ENCODE data around the gene TXNDC8. TPM values are rescaled to one million over a fixed set of nuclear protein-coding genes. Genes with fewer than 3 reads are reported as not detected.
"Not testable (repeated sequence)": the region's sequence is repeated elsewhere in the genome, so short reads cannot be mapped to it uniquely, and the experiment has no call there.

TXNDC8 gene
- not detected in 2 replicates for total RNA-seq

- no peak for DNase-seq (ENCODE audit: low read depth in 2 of 2)
Observed at GRCh38 chr9:110337727-110338126, at the start of gene TXNDC8. Gene TXNDC8 (minus strand): TSS chr9:110337863.

GRCh38 chr9:110383491-110383890, 45.8 kb upstream of the TXNDC8 start:
- DNase-seq (ENCODE audit: low read depth in 2 of 2) = no peak

GRCh38 chr9:110382731-110383130, 45.1 kb upstream of the TXNDC8 start:
- no peak for DNase-seq (ENCODE audit: low read depth in 2 of 2)

GRCh38 chr9:110371411-110372007, 33.8 kb upstream of the TXNDC8 start:
- DNase-seq (ENCODE audit: low read depth in 2 of 2) = no peak

- DNase-seq (ENCODE audit: low read depth in 2 of 2) = no peak
Observed at GRCh38 chr9:110370315-110370714, 32.7 kb upstream of the TXNDC8 start.

GRCh38 chr9:110364451-110364850, 26.8 kb upstream of the TXNDC8 start:
- no peak for DNase-seq (ENCODE audit: low read depth in 2 of 2)

GRCh38 chr9:110358992-110359391, 21.3 kb upstream of the TXNDC8 start:
- DNase-seq (ENCODE audit: low read depth in 2 of 2) = not testable (repeated sequence)

- no peak for DNase-seq (ENCODE audit: low read depth in 2 of 2)
Observed at GRCh38 chr9:110357505-110357904, 19.8 kb upstream of the TXNDC8 start.

GRCh38 chr9:110356639-110357395, 19.2 kb upstream of the TXNDC8 start:
- DNase-seq (ENCODE audit: low read depth in 2 of 2) = no peak

GRCh38 chr9:110355911-110356310, 18.2 kb upstream of the TXNDC8 start:
- no peak for DNase-seq (ENCODE audit: low read depth in 2 of 2)

GRCh38 chr9:110351009-110351467, 13.4 kb upstream of the TXNDC8 start:
- peak in 1 of 2 donors; percentile 5 for DNase-seq (ENCODE audit: low read depth in 2 of 2)

GRCh38 chr9:110346325-110346724, 8.7 kb upstream of the TXNDC8 start:
- no peak for DNase-seq (ENCODE audit: low read depth in 2 of 2)

- DNase-seq (ENCODE audit: low read depth in 2 of 2) = no peak
Observed at GRCh38 chr9:110344821-110345220, 7.2 kb upstream of the TXNDC8 start.

- DNase-seq (ENCODE audit: low read depth in 2 of 2) = no peak
Observed at GRCh38 chr9:110343551-110343950, 5.9 kb upstream of the TXNDC8 start.

- DNase-seq (ENCODE audit: low read depth in 2 of 2) = peak in 1 of 2 donors; percentile 5
Observed at GRCh38 chr9:110340306-110340705, 2.6 kb upstream of the TXNDC8 start.

- no peak for DNase-seq (ENCODE audit: low read depth in 2 of 2)
Observed at GRCh38 chr9:110338143-110338542, 480 bp upstream of the TXNDC8 start.

- no peak for DNase-seq (ENCODE audit: low read depth in 2 of 2)
Observed at GRCh38 chr9:110336363-110336762, 1.3 kb downstream of the TXNDC8 start.

GRCh38 chr9:110334871-110335270, 2.8 kb downstream of the TXNDC8 start:
- no peak for DNase-seq (ENCODE audit: low read depth in 2 of 2)

- no peak for DNase-seq (ENCODE audit: low read depth in 2 of 2)
Observed at GRCh38 chr9:110334183-110334582, 3.5 kb downstream of the TXNDC8 start.

- DNase-seq (ENCODE audit: low read depth in 2 of 2) = no peak
Observed at GRCh38 chr9:110332766-110333165, 4.9 kb downstream of the TXNDC8 start.

- no peak for DNase-seq (ENCODE audit: low read depth in 2 of 2)
Observed at GRCh38 chr9:110330484-110331105, 7.1 kb downstream of the TXNDC8 start.

GRCh38 chr9:110329639-110330230, 7.9 kb downstream of the TXNDC8 start:
- DNase-seq (ENCODE audit: low read depth in 2 of 2) = peak in 1 of 2 donors; percentile 1
